Uterus (tissue), 4 donors: ENCODE data around the gene SLC30A2. TPM values are rescaled to one million over a fixed set of nuclear protein-coding genes. Genes with fewer than 3 reads are reported as not detected.
A peak's percentile ranks its signal among the peaks of the same experiment; 100 is the strongest.

Experiments
- DNase-seq, 2 donors: peaks; one replicate each; pipeline ENCODE4 v3.0.0-alpha.2; 2019 to 2020
- H3K27ac ChIP-seq, 2 donors: fragments of 200-600 bp; sonication (generic); 1 replicate in 1 of 2; 2 replicates in 1 of 2; pipeline ENCODE4 v1.5.1; 2016 to 2018
- H3K27me3 ChIP-seq, 2 donors: fragments of 200-600 bp; sonication (generic); one replicate each; pipeline ENCODE4 v1.5.1; 2018 to 2019; ENCODE audit warnings: control low read depth in 1 of 2
- H3K36me3 ChIP-seq, 2 donors: fragments of 200-600 bp; sonication (generic); one replicate each; pipeline ENCODE4 v1.5.1; 2019; ENCODE audit warnings: control low read depth in 1 of 2
- H3K4me1 ChIP-seq, 2 donors: fragments of 200-600 bp; sonication (generic); one replicate each; pipeline ENCODE4 v1.5.1; 2018 to 2019; ENCODE audit warnings: control low read depth in 1 of 2
- H3K4me3 ChIP-seq, 2 donors: fragments of 200-600 bp; sonication (generic); 1 replicate in 1 of 2; 2 replicates in 1 of 2; pipeline ENCODE4 v1.5.1; 2018 to 2019; ENCODE audit warnings: mild to moderate bottlenecking in 1 of 2
- H3K9me3 ChIP-seq, 2 donors: fragments of 200-600 bp; sonication (generic); one replicate each; pipeline ENCODE4 v1.5.1; 2019; ENCODE audit warnings: control low read depth in 1 of 2
- POLR2A ChIP-seq, 2 donors: fragments of 450-650 bp; IDR thresholded peaks; one replicate each; pipeline ENCODE4 v1.6.1; 2016; ENCODE audit warnings: antibody characterized with exemption in 2 of 2, mild to moderate bottlenecking in 1 of 2, moderate library complexity in 1 of 2
- intact Hi-C: fragments of 100-400 bp; cut with DNase I; formaldehyde crosslinking; loops from one replicate; pipeline ENCODE4 v1.15.1; 2023; ENCODE audit warnings: low total_unique reads
- total RNA-seq, 4 donors: library from RNA; depleted of rRNA in 3 of 4; stranded (reverse); fragments of >200 nt in 3 of 4; gene quantifications; one replicate each; pipeline versions ENCODE4 v1.1.0 to v1.2.4, GENCODE V29; 2014 to 2023
- TF ChIP-seq, protein P1 (sequence below), 4 experiments: fragments of 200-600 bp in 2 of 4; fragments of 450-650 bp in 2 of 4; sonication (generic) in 2 of 4; IDR thresholded peaks; one replicate each; pipeline ENCODE4 v1.5.1; 2016 to 2019; ENCODE audit warnings: antibody characterized with exemption in 4 of 4, mild to moderate bottlenecking in 2 of 4, moderate library complexity in 1 of 4
- donor health status: DM: yes; HTN: yes; CAD: no.

The SLC30A2 gene
- total RNA-seq, 4 donors from 2014 or later, result 0.07 to 0.49 TPM; not detected in 2

DNA sequence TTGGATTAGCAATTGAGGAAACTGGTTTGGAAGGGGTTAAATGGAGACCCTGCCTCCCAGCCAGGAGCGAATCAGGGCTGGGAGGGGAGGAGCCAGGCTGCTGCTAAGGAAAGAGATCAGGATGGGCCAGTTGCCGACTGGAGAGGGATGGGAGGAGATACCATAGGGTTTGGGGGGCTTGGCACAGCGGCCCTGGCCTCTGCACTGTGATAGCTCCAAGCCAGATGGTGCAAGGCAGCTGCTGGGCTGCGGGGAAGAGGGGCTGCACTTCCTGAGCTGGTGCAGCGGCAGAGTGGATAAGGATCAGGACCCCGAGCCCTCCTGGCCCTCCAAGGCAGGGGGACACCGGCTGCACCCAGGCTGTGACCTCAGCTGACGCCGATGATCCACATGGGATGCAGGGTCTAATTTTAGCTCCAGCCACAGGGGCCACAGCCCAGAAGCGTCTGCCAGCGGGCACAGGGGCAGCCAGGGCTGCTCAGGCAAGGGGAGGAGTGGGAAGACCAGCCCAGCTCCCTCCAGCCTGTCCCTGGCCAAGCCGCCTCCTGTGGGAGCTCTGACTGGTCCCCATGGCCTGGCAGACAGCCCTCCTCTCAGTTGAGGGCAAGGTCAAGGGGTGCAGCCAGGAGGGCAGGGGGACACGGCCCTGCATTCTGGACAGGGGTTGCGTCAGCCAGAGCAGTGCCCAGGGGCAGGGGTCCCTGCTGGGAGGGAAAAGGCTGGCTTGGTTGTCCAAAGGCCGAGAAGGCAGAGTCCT is 24.1 kb downstream of the SLC30A2 start, which contains the start of gene EXTL1:
EXTL1 (plus strand) TSS at position 129 of the 757 bp plus-strand sequence. CDS start 872 bp downstream, outside the sequence.
- TF ChIP-seq, protein P1, sequence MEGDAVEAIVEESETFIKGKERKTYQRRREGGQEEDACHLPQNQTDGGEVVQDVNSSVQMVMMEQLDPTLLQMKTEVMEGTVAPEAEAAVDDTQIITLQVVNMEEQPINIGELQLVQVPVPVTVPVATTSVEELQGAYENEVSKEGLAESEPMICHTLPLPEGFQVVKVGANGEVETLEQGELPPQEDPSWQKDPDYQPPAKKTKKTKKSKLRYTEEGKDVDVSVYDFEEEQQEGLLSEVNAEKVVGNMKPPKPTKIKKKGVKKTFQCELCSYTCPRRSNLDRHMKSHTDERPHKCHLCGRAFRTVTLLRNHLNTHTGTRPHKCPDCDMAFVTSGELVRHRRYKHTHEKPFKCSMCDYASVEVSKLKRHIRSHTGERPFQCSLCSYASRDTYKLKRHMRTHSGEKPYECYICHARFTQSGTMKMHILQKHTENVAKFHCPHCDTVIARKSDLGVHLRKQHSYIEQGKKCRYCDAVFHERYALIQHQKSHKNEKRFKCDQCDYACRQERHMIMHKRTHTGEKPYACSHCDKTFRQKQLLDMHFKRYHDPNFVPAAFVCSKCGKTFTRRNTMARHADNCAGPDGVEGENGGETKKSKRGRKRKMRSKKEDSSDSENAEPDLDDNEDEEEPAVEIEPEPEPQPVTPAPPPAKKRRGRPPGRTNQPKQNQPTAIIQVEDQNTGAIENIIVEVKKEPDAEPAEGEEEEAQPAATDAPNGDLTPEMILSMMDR (IDR thresholded peaks at IDR 0.05), result no peak
- no peak for TF ChIP-seq POLR2A (IDR thresholded peaks at IDR 0.05)
- peak in 1 of 2 donors; percentile 42 for DNase-seq
- intact Hi-C loops, result no loop called here
- Histone ChIP-seq H3K9me3 (no peaks in the 10 kb centered on the region), H3K36me3 (no peaks in the 10 kb centered on the region), H3K4me1 (peaks cover 0 to 5% of the 10 kb centered on the region in 2 donors), H3K27me3 (no peaks in the 10 kb centered on the region), H3K27ac (peak within 1 kb of the TSS; percentile 53 to 66), H3K4me3 (peak within 1 kb of the TSS; percentile 15 to 33)

DNA sequence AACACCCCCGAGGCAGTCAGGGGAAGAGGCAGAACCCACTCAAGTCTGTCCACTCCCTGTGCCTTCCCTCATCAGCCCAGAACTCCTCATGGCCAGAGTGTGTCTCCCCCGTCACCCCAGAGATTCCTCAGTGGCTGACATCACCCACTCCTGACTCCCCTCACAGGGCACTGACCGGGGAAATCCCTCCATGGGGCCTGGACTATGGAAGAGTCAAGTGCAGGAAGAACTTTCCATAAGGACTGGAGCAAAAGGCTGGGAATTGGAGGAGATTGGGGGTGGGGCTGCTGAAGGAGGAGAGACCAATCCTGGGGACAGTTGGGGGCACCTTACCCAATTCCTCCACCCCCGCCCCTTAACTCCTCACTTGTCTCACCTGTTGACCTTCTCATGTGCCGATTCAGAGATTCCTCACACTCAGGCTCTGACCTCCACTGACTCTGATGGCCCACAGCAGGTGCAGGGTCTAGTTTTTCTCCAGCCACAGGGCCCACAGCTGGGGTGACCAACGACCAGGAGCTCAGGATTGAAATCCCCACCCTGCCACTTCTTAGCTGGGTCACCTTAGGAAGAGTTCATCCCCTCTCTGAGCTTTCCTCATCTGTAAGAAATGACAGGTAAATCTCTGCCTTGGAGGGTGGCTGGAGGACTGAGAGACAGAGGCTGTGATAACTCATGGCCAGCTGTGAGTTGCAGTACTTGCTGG is 24.8 kb downstream of the SLC30A2 start:
- DNase-seq, result peak in 1 of 2 donors; percentile 24
- Histone ChIP-seq H3K27ac (peak overlapping the region; percentile 53 to 66), H3K4me3 (peak overlapping the region in 1 of 2 donors; percentile 33), H3K27me3 (no peaks in the 10 kb centered on the region), H3K4me1 (peaks cover 0 to 5% of the 10 kb centered on the region in 2 donors), H3K9me3 (no peaks in the 10 kb centered on the region), H3K36me3 (no peaks in the 10 kb centered on the region)
- intact Hi-C loops, result no loop called here
- TF ChIP-seq POLR2A (IDR thresholded peaks at IDR 0.05), result no peak
- TF ChIP-seq, protein P1 (IDR thresholded peaks at IDR 0.05), result no peak

DNA sequence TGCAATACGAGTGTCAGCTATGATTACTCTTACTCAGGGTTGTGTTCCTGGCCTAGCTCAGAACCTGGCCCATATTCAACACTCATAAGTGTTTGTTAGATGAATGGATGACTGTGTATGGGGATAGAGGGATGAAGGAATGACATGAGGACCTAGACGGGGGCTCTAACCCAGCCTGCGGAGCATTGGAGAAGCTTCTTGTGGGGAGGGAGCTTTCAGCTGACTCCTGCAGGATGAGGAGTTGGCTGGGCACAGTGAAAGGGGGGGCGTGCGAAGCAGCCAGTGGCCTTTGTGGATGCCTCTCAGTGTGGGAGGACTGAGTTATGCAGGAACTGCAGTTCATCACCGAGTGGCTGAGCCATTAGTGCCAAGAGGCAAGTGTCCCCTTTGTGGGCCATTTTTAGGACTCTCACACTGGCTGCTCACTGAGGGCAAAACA is 25.6 kb downstream of the SLC30A2 start:
- Histone ChIP-seq H3K36me3 (no peaks in the 10 kb centered on the region), H3K4me1 (peaks cover 0 to 5% of the 10 kb centered on the region in 2 donors), H3K27me3 (no peaks in the 10 kb centered on the region), H3K9me3 (no peaks in the 10 kb centered on the region), H3K27ac (peak overlapping the region; percentile 53 to 66), H3K4me3 (no peak overlapping the region)
- peak; percentile 45 to 46 for DNase-seq
- no peak for TF ChIP-seq POLR2A (IDR thresholded peaks at IDR 0.05)
- TF ChIP-seq, protein P1 (IDR thresholded peaks at IDR 0.05), result no peak
- intact Hi-C loops, result no loop called here

DNA sequence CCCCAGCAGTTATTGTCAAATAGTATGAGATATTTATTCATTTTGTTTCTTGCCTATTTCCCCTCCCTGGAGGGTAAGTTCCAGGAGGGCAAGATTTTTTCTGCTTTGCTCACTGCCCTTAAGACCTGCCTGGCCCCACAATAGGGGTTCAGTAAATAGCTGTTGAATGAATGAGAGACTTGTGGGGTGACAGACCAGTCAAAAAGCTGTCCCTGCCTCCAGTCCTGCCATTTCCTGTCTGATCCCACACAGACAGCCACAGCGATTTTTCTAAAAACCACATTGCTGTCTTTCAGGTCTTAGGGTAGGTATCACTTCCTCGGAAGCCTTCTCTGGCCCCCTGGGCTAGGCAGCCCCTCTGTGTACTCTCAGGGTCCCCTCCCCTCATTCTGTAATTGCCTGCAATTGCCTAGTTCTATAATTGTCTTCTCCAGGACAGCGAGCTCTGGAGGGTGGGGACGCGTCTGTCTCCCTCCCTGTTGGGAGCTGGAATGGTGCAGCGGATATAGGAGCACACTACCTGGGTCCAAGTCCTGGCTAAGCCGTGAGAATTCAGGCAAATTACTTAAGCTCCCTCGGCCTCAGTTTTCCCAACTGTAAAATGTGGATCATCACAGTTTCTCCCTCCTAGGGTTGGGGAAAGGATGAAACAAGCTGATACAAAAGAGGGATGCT is 26.1 kb downstream of the SLC30A2 start:
- intact Hi-C loops, result no loop called here

More for the DNA sequence above, 26.1 kb downstream of the SLC30A2 start:
- peak overlapping the region; percentile 53 to 66 for H3K27ac ChIP-seq
- H3K36me3 ChIP-seq, result no peaks in the 10 kb centered on the region
- no peaks in the 10 kb centered on the region for H3K27me3 ChIP-seq
- H3K9me3 ChIP-seq, result no peaks in the 10 kb centered on the region
- H3K4me1 ChIP-seq, result peaks cover 0 to 5% of the 10 kb centered on the region in 2 donors
- no peak for DNase-seq
- H3K4me3 ChIP-seq, result no peak overlapping the region
- TF ChIP-seq, protein P1 (IDR thresholded peaks at IDR 0.05), result no peak
- no peak for TF ChIP-seq POLR2A (IDR thresholded peaks at IDR 0.05)
